ENCODE results near the gene HAUS1. TPM values are rescaled to one million over a fixed set of nuclear protein-coding genes. Genes with fewer than 3 reads are reported as not detected.

The HAUS1 gene
- total and polyA plus RNA-seq, 2 donors (not counting 3 experiments of a cell fraction or from before 2014, with no cell fraction given), result 29.4 to 57.1 TPM

DNA sequence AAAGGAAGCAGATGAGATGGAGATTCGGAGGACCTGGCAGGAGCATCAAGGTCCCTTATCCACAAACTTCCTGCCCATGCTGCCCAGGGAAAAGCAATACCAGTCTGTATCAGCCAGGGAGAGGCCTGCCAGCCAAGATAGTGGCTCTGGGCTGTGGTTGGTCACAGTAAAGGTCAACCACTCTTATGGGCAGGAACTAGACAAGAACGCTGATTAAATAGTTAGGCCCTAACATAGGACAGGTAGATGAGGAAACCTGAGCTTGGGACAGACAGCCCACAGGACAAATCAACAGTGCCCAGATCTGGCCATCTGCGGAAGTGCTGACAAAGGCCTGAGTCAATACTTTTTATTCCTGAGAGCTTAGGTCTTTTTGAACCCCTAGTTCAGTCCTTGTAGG, 42.8 kb upstream of the HAUS1 start:
- TF ChIP-seq POLR2AphosphoS5 (IDR thresholded peaks at IDR 0.05; ENCODE audit: insufficient read depth, low read depth, low read length) (no peak), FOS (IDR thresholded peaks at IDR 0.05; ENCODE audit: borderline replicate concordance, insufficient read depth, low read length) (no peak), POLR2A (IDR thresholded peaks at IDR 0.05; ENCODE audit: low read depth, low read length) (no peak), JUN (IDR thresholded peaks at IDR 0.05; ENCODE audit: borderline replicate concordance, insufficient read depth, insufficient read length, low read depth) (no peak), EZH2 (IDR thresholded peaks at IDR 0.05; ENCODE audit: borderline replicate concordance, low read depth, low read length, severe bottlenecking) (no peak), MYC (IDR thresholded peaks at IDR 0.05; ENCODE audit: low read depth, low read length) (no peak), GATA2 (IDR thresholded peaks at IDR 0.05; ENCODE audit: insufficient read depth, insufficient read length, low read depth, low read length) (no peak)
- TF ChIP-seq, protein P1, sequence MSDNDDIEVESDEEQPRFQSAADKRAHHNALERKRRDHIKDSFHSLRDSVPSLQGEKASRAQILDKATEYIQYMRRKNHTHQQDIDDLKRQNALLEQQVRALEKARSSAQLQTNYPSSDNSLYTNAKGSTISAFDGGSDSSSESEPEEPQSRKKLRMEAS (IDR thresholded peaks at IDR 0.05; ENCODE audit: insufficient read depth, insufficient read length), result no peak
- TF ChIP-seq, protein P2, sequence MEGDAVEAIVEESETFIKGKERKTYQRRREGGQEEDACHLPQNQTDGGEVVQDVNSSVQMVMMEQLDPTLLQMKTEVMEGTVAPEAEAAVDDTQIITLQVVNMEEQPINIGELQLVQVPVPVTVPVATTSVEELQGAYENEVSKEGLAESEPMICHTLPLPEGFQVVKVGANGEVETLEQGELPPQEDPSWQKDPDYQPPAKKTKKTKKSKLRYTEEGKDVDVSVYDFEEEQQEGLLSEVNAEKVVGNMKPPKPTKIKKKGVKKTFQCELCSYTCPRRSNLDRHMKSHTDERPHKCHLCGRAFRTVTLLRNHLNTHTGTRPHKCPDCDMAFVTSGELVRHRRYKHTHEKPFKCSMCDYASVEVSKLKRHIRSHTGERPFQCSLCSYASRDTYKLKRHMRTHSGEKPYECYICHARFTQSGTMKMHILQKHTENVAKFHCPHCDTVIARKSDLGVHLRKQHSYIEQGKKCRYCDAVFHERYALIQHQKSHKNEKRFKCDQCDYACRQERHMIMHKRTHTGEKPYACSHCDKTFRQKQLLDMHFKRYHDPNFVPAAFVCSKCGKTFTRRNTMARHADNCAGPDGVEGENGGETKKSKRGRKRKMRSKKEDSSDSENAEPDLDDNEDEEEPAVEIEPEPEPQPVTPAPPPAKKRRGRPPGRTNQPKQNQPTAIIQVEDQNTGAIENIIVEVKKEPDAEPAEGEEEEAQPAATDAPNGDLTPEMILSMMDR (IDR thresholded peaks at IDR 0.05; ENCODE audit: extremely low read depth in 1 of 2, insufficient read depth in 1 of 2, low read depth in 1 of 2, low read length in 2 of 2), result no peak
- H3K9me3 ChIP-seq (replicated peaks; ENCODE audit: control insufficient read depth, insufficient read depth, low read length), result no peaks in the 10 kb centered on the region
- no peak overlapping the region for H3K9ac ChIP-seq (replicated peaks; ENCODE audit: extremely low read depth, insufficient read depth, low read length)
- no peaks in the 10 kb centered on the region for H3K9me1 ChIP-seq (replicated peaks; ENCODE audit: control insufficient read depth, extremely low read depth, insufficient read depth, low read length)
- no peak overlapping the region for H3K27ac ChIP-seq (ENCODE audit: insufficient read depth, low read depth, low read length)
- H3K79me2 ChIP-seq (ENCODE audit: control insufficient read depth, insufficient read depth, low read length), result no peaks in the 10 kb centered on the region
- no peak for DNase-seq (ENCODE audit: low read depth, low spot score)
- H3K36me3 ChIP-seq (ENCODE audit: control insufficient read depth in 2 of 2, extremely low read depth in 1 of 2, insufficient read depth in 2 of 2, low read length in 2 of 2), result no peaks in the 10 kb centered on the region
- H3K4me2 ChIP-seq (ENCODE audit: insufficient read depth, low read length), result no peak overlapping the region
- intact Hi-C loops (cut with micrococcal nuclease), result loop anchor here (10.0 kb wide), 1 partner anchor 63 kb away; no protein-coding TSS in a partner anchor
- no TSS peak for BruUV-seq (replicated peaks)
- no peak for FAIRE-seq
- H3K4me3 ChIP-seq (replicated peaks in 1 of 3; ENCODE audit: insufficient read depth in 1 of 3, low read depth in 1 of 3, low read length in 3 of 3), result no peak overlapping the region
- H4K20me1 ChIP-seq (replicated peaks; ENCODE audit: control insufficient read depth, extremely low read depth, insufficient read depth, low read length), result no peaks in the 10 kb centered on the region
- no peaks in the 10 kb centered on the region for H3K27me3 ChIP-seq (ENCODE audit: control insufficient read depth in 2 of 2, insufficient read depth in 2 of 2, low read length in 2 of 2)
- CTCF ChIA-PET, result interaction anchor here (1.8 to 2.7 kb wide), 2 partner anchors 8 to 12 kb away, joined by 7 to 13 read pairs; no protein-coding TSS in a partner anchor
- POLR2A ChIA-PET, result no interaction called here
- H2AFZ ChIP-seq (ENCODE audit: low read depth, low read length), result no peak overlapping the region
- dilution Hi-C loops (cut with MboI; ENCODE audit: extremely low pct_ligation_motif_present, low sequenced_read_pairs), result no loop called here
- H3K4me1 ChIP-seq (ENCODE audit: control insufficient read depth, extremely low read depth, insufficient read depth, low read length), result no peaks in the 10 kb centered on the region

Measured in endothelial cell of umbilical vein (primary cell).